ENCODE measurements around the gene BDH1. TPM values are rescaled to one million over a fixed set of nuclear protein-coding genes. Genes with fewer than 3 reads are reported as not detected.
A peak's percentile ranks its signal among the peaks of the same experiment; 100 is the strongest.

The BDH1 gene
- total and polyA plus RNA-seq, 2 of the 13 experiments (the other 11 are each of a cell fraction or from before 2014, with no cell fraction given): 21.2 to 71.9 TPM

- TF ChIP-seq, protein P1, sequence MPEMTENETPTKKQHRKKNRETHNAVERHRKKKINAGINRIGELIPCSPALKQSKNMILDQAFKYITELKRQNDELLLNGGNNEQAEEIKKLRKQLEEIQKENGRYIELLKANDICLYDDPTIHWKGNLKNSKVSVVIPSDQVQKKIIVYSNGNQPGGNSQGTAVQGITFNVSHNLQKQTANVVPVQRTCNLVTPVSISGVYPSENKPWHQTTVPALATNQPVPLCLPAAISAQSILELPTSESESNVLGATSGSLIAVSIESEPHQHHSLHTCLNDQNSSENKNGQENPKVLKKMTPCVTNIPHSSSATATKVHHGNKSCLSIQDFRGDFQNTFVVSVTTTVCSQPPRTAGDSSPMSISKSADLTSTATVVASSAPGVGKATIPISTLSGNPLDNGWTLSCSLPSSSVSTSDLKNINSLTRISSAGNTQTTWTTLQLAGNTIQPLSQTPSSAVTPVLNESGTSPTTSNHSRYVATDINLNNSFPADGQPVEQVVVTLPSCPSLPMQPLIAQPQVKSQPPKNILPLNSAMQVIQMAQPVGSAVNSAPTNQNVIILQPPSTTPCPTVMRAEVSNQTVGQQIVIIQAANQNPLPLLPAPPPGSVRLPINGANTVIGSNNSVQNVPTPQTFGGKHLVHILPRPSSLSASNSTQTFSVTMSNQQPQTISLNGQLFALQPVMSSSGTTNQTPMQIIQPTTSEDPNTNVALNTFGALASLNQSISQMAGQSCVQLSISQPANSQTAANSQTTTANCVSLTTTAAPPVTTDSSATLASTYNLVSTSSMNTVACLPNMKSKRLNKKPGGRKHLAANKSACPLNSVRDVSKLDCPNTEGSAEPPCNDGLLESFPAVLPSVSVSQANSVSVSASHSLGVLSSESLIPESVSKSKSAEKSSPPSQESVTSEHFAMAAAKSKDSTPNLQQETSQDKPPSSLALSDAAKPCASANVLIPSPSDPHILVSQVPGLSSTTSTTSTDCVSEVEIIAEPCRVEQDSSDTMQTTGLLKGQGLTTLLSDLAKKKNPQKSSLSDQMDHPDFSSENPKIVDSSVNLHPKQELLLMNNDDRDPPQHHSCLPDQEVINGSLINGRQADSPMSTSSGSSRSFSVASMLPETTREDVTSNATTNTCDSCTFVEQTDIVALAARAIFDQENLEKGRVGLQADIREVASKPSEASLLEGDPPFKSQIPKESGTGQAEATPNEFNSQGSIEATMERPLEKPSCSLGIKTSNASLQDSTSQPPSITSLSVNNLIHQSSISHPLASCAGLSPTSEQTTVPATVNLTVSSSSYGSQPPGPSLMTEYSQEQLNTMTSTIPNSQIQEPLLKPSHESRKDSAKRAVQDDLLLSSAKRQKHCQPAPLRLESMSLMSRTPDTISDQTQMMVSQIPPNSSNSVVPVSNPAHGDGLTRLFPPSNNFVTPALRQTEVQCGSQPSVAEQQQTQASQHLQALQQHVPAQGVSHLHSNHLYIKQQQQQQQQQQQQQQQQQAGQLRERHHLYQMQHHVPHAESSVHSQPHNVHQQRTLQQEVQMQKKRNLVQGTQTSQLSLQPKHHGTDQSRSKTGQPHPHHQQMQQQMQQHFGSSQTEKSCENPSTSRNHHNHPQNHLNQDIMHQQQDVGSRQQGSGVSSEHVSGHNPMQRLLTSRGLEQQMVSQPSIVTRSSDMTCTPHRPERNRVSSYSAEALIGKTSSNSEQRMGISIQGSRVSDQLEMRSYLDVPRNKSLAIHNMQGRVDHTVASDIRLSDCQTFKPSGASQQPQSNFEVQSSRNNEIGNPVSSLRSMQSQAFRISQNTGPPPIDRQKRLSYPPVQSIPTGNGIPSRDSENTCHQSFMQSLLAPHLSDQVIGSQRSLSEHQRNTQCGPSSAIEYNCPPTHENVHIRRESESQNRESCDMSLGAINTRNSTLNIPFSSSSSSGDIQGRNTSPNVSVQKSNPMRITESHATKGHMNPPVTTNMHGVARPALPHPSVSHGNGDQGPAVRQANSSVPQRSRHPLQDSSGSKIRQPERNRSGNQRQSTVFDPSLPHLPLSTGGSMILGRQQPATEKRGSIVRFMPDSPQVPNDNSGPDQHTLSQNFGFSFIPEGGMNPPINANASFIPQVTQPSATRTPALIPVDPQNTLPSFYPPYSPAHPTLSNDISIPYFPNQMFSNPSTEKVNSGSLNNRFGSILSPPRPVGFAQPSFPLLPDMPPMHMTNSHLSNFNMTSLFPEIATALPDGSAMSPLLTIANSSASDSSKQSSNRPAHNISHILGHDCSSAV (CRISPR knock-in tag; IDR thresholded peaks at IDR 0.05; ENCODE audit: borderline replicate concordance): no peak
- TF ChIP-seq XBP1 (CRISPR knock-in tag; IDR thresholded peaks at IDR 0.05) (no peak), ZNF17 (CRISPR knock-in tag; IDR thresholded peaks at IDR 0.05) (no peak), RBFOX2 (IDR thresholded peaks at IDR 0.05; ENCODE audit: low read depth, low read length) (no peak), TBX3 (IDR thresholded peaks at IDR 0.05; ENCODE audit: borderline replicate concordance) (no peak), ZSCAN12 (CRISPR knock-in tag; IDR thresholded peaks at IDR 0.05) (no peak), ZNF580 (CRISPR knock-in tag; IDR thresholded peaks at IDR 0.05; ENCODE audit: borderline replicate concordance, low read depth) (0 out of 2 replicates have a peak, but pooled peaks have one; percentile 37), HIVEP1 (CRISPR knock-in tag; IDR thresholded peaks at IDR 0.05) (no peak), ZNF737 (CRISPR knock-in tag; IDR thresholded peaks at IDR 0.05; ENCODE audit: borderline replicate concordance) (no peak), ZSCAN9 (CRISPR knock-in tag; IDR thresholded peaks at IDR 0.05; ENCODE audit: borderline replicate concordance) (no peak)
- TF ChIP-seq, protein P2, sequence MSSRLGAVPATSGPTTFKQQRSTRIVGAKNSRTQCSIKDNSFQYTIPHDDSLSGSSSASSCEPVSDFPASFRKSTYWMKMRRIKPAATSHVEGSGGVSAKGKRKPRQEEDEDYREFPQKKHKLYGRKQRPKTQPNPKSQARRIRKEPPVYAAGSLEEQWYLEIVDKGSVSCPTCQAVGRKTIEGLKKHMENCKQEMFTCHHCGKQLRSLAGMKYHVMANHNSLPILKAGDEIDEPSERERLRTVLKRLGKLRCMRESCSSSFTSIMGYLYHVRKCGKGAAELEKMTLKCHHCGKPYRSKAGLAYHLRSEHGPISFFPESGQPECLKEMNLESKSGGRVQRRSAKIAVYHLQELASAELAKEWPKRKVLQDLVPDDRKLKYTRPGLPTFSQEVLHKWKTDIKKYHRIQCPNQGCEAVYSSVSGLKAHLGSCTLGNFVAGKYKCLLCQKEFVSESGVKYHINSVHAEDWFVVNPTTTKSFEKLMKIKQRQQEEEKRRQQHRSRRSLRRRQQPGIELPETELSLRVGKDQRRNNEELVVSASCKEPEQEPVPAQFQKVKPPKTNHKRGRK (CRISPR knock-in tag; IDR thresholded peaks at IDR 0.05): no peak
- TF ChIP-seq, protein P3, sequence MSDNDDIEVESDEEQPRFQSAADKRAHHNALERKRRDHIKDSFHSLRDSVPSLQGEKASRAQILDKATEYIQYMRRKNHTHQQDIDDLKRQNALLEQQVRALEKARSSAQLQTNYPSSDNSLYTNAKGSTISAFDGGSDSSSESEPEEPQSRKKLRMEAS (IDR thresholded peaks at IDR 0.05): peak; percentile 47
- TF ChIP-seq, protein P4, sequence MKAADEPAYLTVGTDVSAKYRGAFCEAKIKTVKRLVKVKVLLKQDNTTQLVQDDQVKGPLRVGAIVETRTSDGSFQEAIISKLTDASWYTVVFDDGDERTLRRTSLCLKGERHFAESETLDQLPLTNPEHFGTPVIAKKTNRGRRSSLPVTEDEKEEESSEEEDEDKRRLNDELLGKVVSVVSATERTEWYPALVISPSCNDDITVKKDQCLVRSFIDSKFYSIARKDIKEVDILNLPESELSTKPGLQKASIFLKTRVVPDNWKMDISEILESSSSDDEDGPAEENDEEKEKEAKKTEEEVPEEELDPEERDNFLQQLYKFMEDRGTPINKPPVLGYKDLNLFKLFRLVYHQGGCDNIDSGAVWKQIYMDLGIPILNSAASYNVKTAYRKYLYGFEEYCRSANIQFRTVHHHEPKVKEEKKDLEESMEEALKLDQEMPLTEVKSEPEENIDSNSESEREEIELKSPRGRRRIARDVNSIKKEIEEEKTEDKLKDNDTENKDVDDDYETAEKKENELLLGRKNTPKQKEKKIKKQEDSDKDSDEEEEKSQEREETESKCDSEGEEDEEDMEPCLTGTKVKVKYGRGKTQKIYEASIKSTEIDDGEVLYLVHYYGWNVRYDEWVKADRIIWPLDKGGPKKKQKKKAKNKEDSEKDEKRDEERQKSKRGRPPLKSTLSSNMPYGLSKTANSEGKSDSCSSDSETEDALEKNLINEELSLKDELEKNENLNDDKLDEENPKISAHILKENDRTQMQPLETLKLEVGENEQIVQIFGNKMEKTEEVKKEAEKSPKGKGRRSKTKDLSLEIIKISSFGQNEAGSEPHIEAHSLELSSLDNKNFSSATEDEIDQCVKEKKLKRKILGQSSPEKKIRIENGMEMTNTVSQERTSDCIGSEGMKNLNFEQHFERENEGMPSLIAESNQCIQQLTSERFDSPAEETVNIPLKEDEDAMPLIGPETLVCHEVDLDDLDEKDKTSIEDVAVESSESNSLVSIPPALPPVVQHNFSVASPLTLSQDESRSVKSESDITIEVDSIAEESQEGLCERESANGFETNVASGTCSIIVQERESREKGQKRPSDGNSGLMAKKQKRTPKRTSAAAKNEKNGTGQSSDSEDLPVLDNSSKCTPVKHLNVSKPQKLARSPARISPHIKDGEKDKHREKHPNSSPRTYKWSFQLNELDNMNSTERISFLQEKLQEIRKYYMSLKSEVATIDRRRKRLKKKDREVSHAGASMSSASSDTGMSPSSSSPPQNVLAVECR (CRISPR knock-in tag; IDR thresholded peaks at IDR 0.05; ENCODE audit: borderline replicate concordance): no peak
Measured at GRCh38 chr3:197472151-197472550, 83.6 kb downstream of the BDH1 start (continued).
